ENCODE data around the gene SLC39A8.

GRCh38 chr4:102244878-102245535, 100.3 kb downstream of the SLC39A8 start:
- TF ChIP-seq CTCF (IDR thresholded peaks at IDR 0.05): no peak
- TF ChIP-seq ELF1 (IDR thresholded peaks at IDR 0.05): no peak
- TF ChIP-seq YY1 (IDR thresholded peaks at IDR 0.05; ENCODE audit: low read depth): no peak
- no peak for TF ChIP-seq EP300 (IDR thresholded peaks at IDR 0.05; ENCODE audit: borderline replicate concordance in 1 of 2, low read depth in 1 of 2, low read length in 1 of 2)
- no peak for TF ChIP-seq RFX5 (IDR thresholded peaks at IDR 0.05; ENCODE audit: low read length)
